Suprapubic skin (tissue), 3 donors: ENCODE measurements around the gene FBXO17.

Experiments used
- EP300 ChIP-seq: sonication (generic); formaldehyde crosslinking; IDR thresholded peaks from one replicate; pipeline ENCODE4 v1.6.1; 2017; ENCODE audit warnings: antibody characterized with exemption
- POLR2A ChIP-seq, 2 donors: fragments of 450-650 bp; IDR thresholded peaks; one replicate each; pipeline ENCODE4 v1.6.1; 2017; ENCODE audit warnings: antibody characterized with exemption in 2 of 2, mild to moderate bottlenecking in 2 of 2, moderate library complexity in 2 of 2
- TF ChIP-seq, protein P1 (sequence below), 2 donors: fragments of 200-600 bp in 1 of 2; fragments of 450-650 bp in 1 of 2; sonication (generic) in 1 of 2; IDR thresholded peaks; one replicate each; pipeline ENCODE4 v1.5.1; 2016 to 2019; ENCODE audit warnings: antibody characterized with exemption in 2 of 2, mild to moderate bottlenecking in 1 of 2, moderate library complexity in 1 of 2

DNA sequence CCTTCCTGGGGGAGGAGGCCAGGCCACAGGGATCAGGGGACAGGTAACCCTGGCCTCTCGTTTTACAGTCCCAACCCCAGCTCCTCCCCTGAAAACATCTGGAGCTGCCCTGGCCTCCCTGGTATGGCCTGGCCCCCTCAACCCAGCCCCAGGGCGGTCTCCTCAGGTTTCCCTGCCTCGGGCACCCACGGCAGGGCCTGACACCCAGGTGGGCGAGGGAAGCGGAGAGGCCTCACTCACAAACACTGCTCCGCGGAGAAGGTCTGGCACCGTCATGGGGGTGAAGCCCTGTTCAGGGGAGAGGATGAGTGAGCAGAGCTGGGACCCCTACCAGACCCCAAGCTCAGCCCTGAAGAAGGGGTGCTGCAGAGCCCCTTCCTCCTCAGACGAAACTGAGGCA is 57.0 kb downstream of the FBXO17 start:
- TF ChIP-seq, protein P1, sequence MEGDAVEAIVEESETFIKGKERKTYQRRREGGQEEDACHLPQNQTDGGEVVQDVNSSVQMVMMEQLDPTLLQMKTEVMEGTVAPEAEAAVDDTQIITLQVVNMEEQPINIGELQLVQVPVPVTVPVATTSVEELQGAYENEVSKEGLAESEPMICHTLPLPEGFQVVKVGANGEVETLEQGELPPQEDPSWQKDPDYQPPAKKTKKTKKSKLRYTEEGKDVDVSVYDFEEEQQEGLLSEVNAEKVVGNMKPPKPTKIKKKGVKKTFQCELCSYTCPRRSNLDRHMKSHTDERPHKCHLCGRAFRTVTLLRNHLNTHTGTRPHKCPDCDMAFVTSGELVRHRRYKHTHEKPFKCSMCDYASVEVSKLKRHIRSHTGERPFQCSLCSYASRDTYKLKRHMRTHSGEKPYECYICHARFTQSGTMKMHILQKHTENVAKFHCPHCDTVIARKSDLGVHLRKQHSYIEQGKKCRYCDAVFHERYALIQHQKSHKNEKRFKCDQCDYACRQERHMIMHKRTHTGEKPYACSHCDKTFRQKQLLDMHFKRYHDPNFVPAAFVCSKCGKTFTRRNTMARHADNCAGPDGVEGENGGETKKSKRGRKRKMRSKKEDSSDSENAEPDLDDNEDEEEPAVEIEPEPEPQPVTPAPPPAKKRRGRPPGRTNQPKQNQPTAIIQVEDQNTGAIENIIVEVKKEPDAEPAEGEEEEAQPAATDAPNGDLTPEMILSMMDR (IDR thresholded peaks at IDR 0.05): no peak
- TF ChIP-seq EP300: no peak
- TF ChIP-seq POLR2A (IDR thresholded peaks at IDR 0.05): no peak
